Ecto neural progenitor cell (in vitro differentiated cells): Measurements from ENCODE around the gene OR4E1.
"Not testable (repeated sequence)": the region's sequence is repeated elsewhere in the genome, so short reads cannot be mapped to it uniquely, and the experiment has no call there.

ENCODE experiments used
- DNase-seq: peaks from one replicate; pipeline ENCODE4 v3.0.0-alpha.2; 2018; ENCODE audit warnings: low spot score

Gene OR4E1

GRCh38 chr14:21673718-21674117, at the start of gene OR4E1:
Gene OR4E1, minus strand, starts transcription at chr14:21673818. Its CDS starts 2,883 bp downstream, at chr14:21670935.
- DNase-seq, result no peak

GRCh38 chr14:21721504-21721903, 47.9 kb upstream of the OR4E1 start:
- no peak for DNase-seq

GRCh38 chr14:21719841-21720240, 46.2 kb upstream of the OR4E1 start:
- DNase-seq, result no peak

GRCh38 chr14:21714318-21714929, 40.8 kb upstream of the OR4E1 start:
- DNase-seq, result no peak

GRCh38 chr14:21712036-21712435, 38.4 kb upstream of the OR4E1 start:
- DNase-seq, result no peak

- DNase-seq, result no peak
Measured at GRCh38 chr14:21711360-21711961, 37.8 kb upstream of the OR4E1 start.

GRCh38 chr14:21704338-21704737, 30.7 kb upstream of the OR4E1 start:
- no peak for DNase-seq

- DNase-seq, result no peak
Measured at GRCh38 chr14:21703357-21704326, 30.0 kb upstream of the OR4E1 start.

GRCh38 chr14:21702316-21702715, 28.7 kb upstream of the OR4E1 start:
- no peak for DNase-seq

GRCh38 chr14:21699551-21699950, 25.9 kb upstream of the OR4E1 start:
- DNase-seq, result no peak

GRCh38 chr14:21698538-21698937, 24.9 kb upstream of the OR4E1 start:
- DNase-seq, result not testable (repeated sequence)

GRCh38 chr14:21697662-21698061, 24.0 kb upstream of the OR4E1 start:
- not testable (repeated sequence) for DNase-seq

GRCh38 chr14:21694425-21694824, 20.8 kb upstream of the OR4E1 start:
- DNase-seq, result no peak

GRCh38 chr14:21686468-21686867, 12.8 kb upstream of the OR4E1 start:
- DNase-seq, result no peak

- DNase-seq, result no peak
Measured at GRCh38 chr14:21680072-21680471, 6.5 kb upstream of the OR4E1 start.

- no peak for DNase-seq
Measured at GRCh38 chr14:21675566-21675965, 1.9 kb upstream of the OR4E1 start.

GRCh38 chr14:21672116-21672515, 1.5 kb downstream of the OR4E1 start:
- DNase-seq, result no peak

- no peak for DNase-seq
Measured at GRCh38 chr14:21671371-21671770, 2.2 kb downstream of the OR4E1 start.

GRCh38 chr14:21669284-21669683, 4.3 kb downstream of the OR4E1 start:
- DNase-seq, result no peak

GRCh38 chr14:21668377-21668776, 5.2 kb downstream of the OR4E1 start:
- DNase-seq, result no peak

- no peak for DNase-seq
Measured at GRCh38 chr14:21656980-21657379, 16.6 kb downstream of the OR4E1 start.

GRCh38 chr14:21654215-21654614, 19.4 kb downstream of the OR4E1 start:
- DNase-seq, result no peak

- no peak for DNase-seq
Measured at GRCh38 chr14:21653331-21653885, 20.2 kb downstream of the OR4E1 start, which contains the start of gene OR4E2. Gene OR4E2, plus strand, starts transcription at chr14:21653835. Its CDS starts 11,248 bp downstream, at chr14:21665083.
